Urinary bladder (tissue), 2 donors: ENCODE results near the gene GUCA1A. TPM values are rescaled to one million over a fixed set of nuclear protein-coding genes. Genes with fewer than 3 reads are reported as not detected.

ENCODE experiments used
- polyA plus RNA-seq: library from polyadenylated mRNA; stranded (reverse); fragments of 200-250 nt; gene quantifications from one replicate; pipeline ENCODE4 v1.2.3, GENCODE V29; 2013
- total RNA-seq: library from RNA; depleted of rRNA; stranded (reverse); fragments of >200 nt; gene quantifications from one replicate; pipeline ENCODE4 v1.2.3, GENCODE V29; 2014
- donor health status: healthy.

The GUCA1A gene
- total and polyA plus RNA-seq, 2 donors = 0.16 to 2.5 TPM

Other genes starting within 250 kb of the GUCA1A start
- 18.1 TPM for gene CCND3, start 231.6 kb upstream of the GUCA1A start, total RNA-seq
- gene CCND3, start 231.6 kb upstream of the GUCA1A start, polyA plus RNA-seq = 98.9 TPM
- gene TAF8, start 122.8 kb upstream of the GUCA1A start, total RNA-seq = 18.1 TPM
- 13.4 TPM for gene TAF8, start 122.8 kb upstream of the GUCA1A start, polyA plus RNA-seq
- 2.7 TPM for gene C6orf132, start 30.7 kb upstream of the GUCA1A start, total RNA-seq
- gene C6orf132, start 30.7 kb upstream of the GUCA1A start, polyA plus RNA-seq = 4.4 TPM
- gene GUCA1B, start 21.6 kb downstream of the GUCA1A start, total RNA-seq = 0.95 TPM
- gene GUCA1B, start 21.6 kb downstream of the GUCA1A start, polyA plus RNA-seq = 0.30 TPM
- 46.4 TPM for gene MRPS10, start 44.5 kb downstream of the GUCA1A start, total RNA-seq
- gene MRPS10, start 44.5 kb downstream of the GUCA1A start, polyA plus RNA-seq = 24.1 TPM